ENCODE data around the gene CDR2.

DNA sequence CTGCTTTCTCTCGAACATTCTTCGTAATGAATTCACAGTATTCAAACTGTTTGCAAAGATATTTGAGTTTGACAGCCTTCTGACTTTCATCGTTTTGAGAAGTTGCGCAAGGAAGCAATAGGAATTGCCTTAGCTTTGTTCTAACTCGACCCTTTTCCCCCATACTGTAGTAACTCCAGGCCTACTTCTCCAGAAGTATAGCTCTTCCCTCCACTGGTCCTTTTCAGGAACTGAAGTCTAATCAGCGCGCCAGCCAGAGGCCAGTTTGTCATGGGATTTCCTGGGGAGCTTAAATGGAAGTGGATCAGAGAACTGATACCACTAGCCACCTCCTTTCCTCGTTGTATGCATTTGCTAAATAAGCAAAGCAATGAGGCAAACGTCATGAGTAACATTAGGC is 27.9 kb downstream of the CDR2 start:
- TF ChIP-seq POLR2A (IDR thresholded peaks at IDR 0.05) = no peak
- TF ChIP-seq, protein P1, sequence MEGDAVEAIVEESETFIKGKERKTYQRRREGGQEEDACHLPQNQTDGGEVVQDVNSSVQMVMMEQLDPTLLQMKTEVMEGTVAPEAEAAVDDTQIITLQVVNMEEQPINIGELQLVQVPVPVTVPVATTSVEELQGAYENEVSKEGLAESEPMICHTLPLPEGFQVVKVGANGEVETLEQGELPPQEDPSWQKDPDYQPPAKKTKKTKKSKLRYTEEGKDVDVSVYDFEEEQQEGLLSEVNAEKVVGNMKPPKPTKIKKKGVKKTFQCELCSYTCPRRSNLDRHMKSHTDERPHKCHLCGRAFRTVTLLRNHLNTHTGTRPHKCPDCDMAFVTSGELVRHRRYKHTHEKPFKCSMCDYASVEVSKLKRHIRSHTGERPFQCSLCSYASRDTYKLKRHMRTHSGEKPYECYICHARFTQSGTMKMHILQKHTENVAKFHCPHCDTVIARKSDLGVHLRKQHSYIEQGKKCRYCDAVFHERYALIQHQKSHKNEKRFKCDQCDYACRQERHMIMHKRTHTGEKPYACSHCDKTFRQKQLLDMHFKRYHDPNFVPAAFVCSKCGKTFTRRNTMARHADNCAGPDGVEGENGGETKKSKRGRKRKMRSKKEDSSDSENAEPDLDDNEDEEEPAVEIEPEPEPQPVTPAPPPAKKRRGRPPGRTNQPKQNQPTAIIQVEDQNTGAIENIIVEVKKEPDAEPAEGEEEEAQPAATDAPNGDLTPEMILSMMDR (IDR thresholded peaks at IDR 0.05) = no peak
